H9 (cell line): Measurements from ENCODE around the gene RRAD. TPM values are rescaled to one million over a fixed set of nuclear protein-coding genes. Genes with fewer than 3 reads are reported as not detected.

Source experiments
- DNase-seq: peaks from one replicate; pipeline ENCODE4 v3.0.0-alpha.2; 2017
- H2AFZ ChIP-seq: one replicate; pipeline ENCODE4 v1.6.1; 2013; ENCODE audit warnings: mild to moderate bottlenecking, low read length, control low read depth, moderate library complexity
- H2AK5ac ChIP-seq: 2 replicates; pipeline ENCODE4 v1.6.1; 2013; ENCODE audit warnings: low read length, control low read depth, mixed read lengths; ENCODE audit not compliant: insufficient read length
- H2BK120ac ChIP-seq: one replicate; pipeline ENCODE4 v1.6.1; 2013; ENCODE audit warnings: low read depth, mild to moderate bottlenecking, low read length, control low read depth, inconsistent platforms; ENCODE audit not compliant: poor library complexity, severe bottlenecking
- H2BK12ac ChIP-seq: 2 replicates; pipeline ENCODE4 v1.6.1; 2013; ENCODE audit warnings: low read length, control low read depth, mixed read lengths, low read depth; ENCODE audit not compliant: insufficient read length
- H2BK15ac ChIP-seq: 2 replicates; pipeline ENCODE4 v1.6.1; 2013; ENCODE audit warnings: low read depth, low read length, control low read depth
- H2BK20ac ChIP-seq: one replicate; pipeline ENCODE4 v1.6.1; 2013; ENCODE audit warnings: low read depth, mild to moderate bottlenecking, low read length, control low read depth, inconsistent platforms; ENCODE audit not compliant: poor library complexity, severe bottlenecking
- H2BK5ac ChIP-seq: 2 replicates; pipeline ENCODE4 v1.6.1; 2013; ENCODE audit warnings: low read length, control low read depth, mixed read lengths; ENCODE audit not compliant: insufficient read length
- H3K14ac ChIP-seq: 2 replicates; pipeline ENCODE4 v1.6.1; 2013; ENCODE audit warnings: low read length, control low read depth; ENCODE audit not compliant: insufficient read depth
- H3K18ac ChIP-seq: 2 replicates; pipeline ENCODE4 v1.6.1; 2013; ENCODE audit warnings: low read depth, mild to moderate bottlenecking, mixed read lengths, low read length, control low read depth; ENCODE audit not compliant: insufficient read length
- H3K23ac ChIP-seq: 2 replicates; pipeline ENCODE4 v1.6.1; 2013; ENCODE audit warnings: low read length, control low read depth, mixed read lengths, low read depth; ENCODE audit not compliant: insufficient read length
- H3K23me2 ChIP-seq: 2 replicates; pipeline ENCODE4 v1.6.1; 2013; ENCODE audit warnings: low read depth, mild to moderate bottlenecking, mixed read lengths, low read length, control low read depth; ENCODE audit not compliant: insufficient read length, poor library complexity, severe bottlenecking
- H3K27ac ChIP-seq: 2 replicates; pipeline ENCODE4 v1.5.1; 2013; ENCODE audit warnings: low read length, control low read depth, mixed read lengths, low read depth; ENCODE audit not compliant: insufficient read length
- H3K27me3 ChIP-seq: 2 replicates; pipeline ENCODE4 v1.6.1; 2013; ENCODE audit warnings: low read length, control low read depth, inconsistent platforms; ENCODE audit not compliant: insufficient read depth
- H3K4ac ChIP-seq: 2 replicates; pipeline ENCODE4 v1.6.1; 2013; ENCODE audit warnings: low read depth, mild to moderate bottlenecking, control low read depth, inconsistent platforms, low read length, moderate library complexity
- H3K4me1 ChIP-seq: 2 replicates; pipeline ENCODE4 v1.6.1; 2013; ENCODE audit warnings: low read length, control low read depth, inconsistent platforms; ENCODE audit not compliant: insufficient read depth
- H3K4me2 ChIP-seq: 2 replicates; pipeline ENCODE4 v1.6.1; 2013; ENCODE audit warnings: low read length, control low read depth, mixed read lengths; ENCODE audit not compliant: insufficient read length, insufficient read depth
- H3K56ac ChIP-seq: 2 replicates; pipeline ENCODE4 v1.6.1; 2013; ENCODE audit warnings: low read depth, mild to moderate bottlenecking, mixed read lengths, low read length, control low read depth; ENCODE audit not compliant: insufficient read length
- H3K79me1 ChIP-seq: 2 replicates; pipeline ENCODE4 v1.6.1; 2013; ENCODE audit warnings: low read depth, mild to moderate bottlenecking, moderate library complexity, low read length, control low read depth, inconsistent platforms; ENCODE audit not compliant: insufficient read depth, poor library complexity, severe bottlenecking
- H3K79me2 ChIP-seq: 2 replicates; pipeline ENCODE4 v1.6.1; 2013; ENCODE audit warnings: low read length, control low read depth, inconsistent platforms; ENCODE audit not compliant: insufficient read depth
- H3K9ac ChIP-seq: 2 replicates; pipeline ENCODE4 v1.6.1; 2013; ENCODE audit warnings: low read length, control low read depth, mixed read lengths; ENCODE audit not compliant: insufficient read length; ENCODE audit errors: extremely low read depth
- H3K9me3 ChIP-seq: one replicate; pipeline ENCODE4 v1.6.1; 2013; ENCODE audit warnings: low read depth, low read length, inconsistent platforms; ENCODE audit not compliant: control insufficient read depth
- H3T11ph ChIP-seq: one replicate; pipeline ENCODE4 v1.6.1; 2013; ENCODE audit warnings: mild to moderate bottlenecking, low read length, control low read depth, inconsistent platforms
- H4K20me1 ChIP-seq: one replicate; pipeline ENCODE4 v1.6.1; 2013; ENCODE audit not compliant: control insufficient read depth, insufficient read length, insufficient read depth
- H4K5ac ChIP-seq: 2 replicates; pipeline ENCODE4 v1.6.1; 2013; ENCODE audit warnings: low read depth, mild to moderate bottlenecking, mixed read lengths, low read length, control low read depth; ENCODE audit not compliant: insufficient read length
- H4K8ac ChIP-seq: replicated peaks from 2 replicates; pipeline ENCODE4 v1.6.1; 2013; ENCODE audit warnings: low read length, control low read depth, mixed read lengths, low read depth; ENCODE audit not compliant: insufficient read length
- H4K91ac ChIP-seq: 2 replicates; pipeline ENCODE4 v1.6.1; 2013; ENCODE audit warnings: low read depth, mild to moderate bottlenecking, moderate library complexity, mixed read lengths, low read length, control low read depth; ENCODE audit not compliant: insufficient read length
- H3K27ac Mint-ChIP-seq, 3 experiments: 2 replicates in 2 of 3; 3 replicates in 1 of 3; pipeline ENCODE4 v1.8.0; 2020 to 2021; ENCODE audit warnings: mixed read lengths in 3 of 3, mild to moderate bottlenecking in 1 of 3, moderate library complexity in 1 of 3
- H3K27me3 Mint-ChIP-seq: 2 replicates; pipeline ENCODE4 v1.8.0; 2021; ENCODE audit warnings: low read depth, mild to moderate bottlenecking, moderate library complexity, mixed read lengths
- H3K36me3 Mint-ChIP-seq, 3 experiments: 2 replicates in 2 of 3; 3 replicates in 1 of 3; pipeline ENCODE4 v1.8.0; 2020 to 2021; ENCODE audit warnings: low read depth in 3 of 3, mixed read lengths in 3 of 3; ENCODE audit not compliant: insufficient read depth in 1 of 3
- H3K4me1 Mint-ChIP-seq, 2 experiments: 2 replicates each; pipeline ENCODE4 v1.8.0; 2020; ENCODE audit warnings: mixed read lengths in 2 of 2
- H3K4me3 Mint-ChIP-seq, 2 experiments: 2 replicates in 1 of 2; 3 replicates in 1 of 2; pipeline ENCODE4 v1.8.0; 2020 to 2021; ENCODE audit warnings: mild to moderate bottlenecking in 2 of 2, mixed read lengths in 2 of 2, moderate library complexity in 1 of 2
- H3K9me3 Mint-ChIP-seq, 2 experiments: 2 replicates in 1 of 2; 3 replicates in 1 of 2; pipeline ENCODE4 v1.8.0; 2020; ENCODE audit warnings: mild to moderate bottlenecking in 2 of 2, mixed read lengths in 2 of 2, moderate library complexity in 1 of 2
- CTCF ChIP-seq: fragments of 200-600 bp; sonication (generic); conservative IDR thresholded peaks from 3 replicates; pipeline ENCODE4 v1.8.0; 2021; ENCODE audit warnings: antibody characterized with exemption, mild to moderate bottlenecking
- WGBS: extraction: QIAGEN DNeasy Blood & Tissue Kit; methylation state at CpG from one replicate; pipeline ENCODE4 v1.1.7; 2013; ENCODE audit warnings: missing lambda C conversion rate, low lambda C conversion rate, mixed read lengths; ENCODE audit not compliant: insufficient read length; ENCODE audit errors: extremely low coverage; 5-methylcytosine and 5-hydroxymethylcytosine counted together
- total RNA-seq: library from RNA; stranded (reverse); gene quantifications from 2 replicates; pipeline ENCODE4 v1.2.1, GENCODE V29; 2021

RRAD gene
- total RNA-seq, 1 experiment from 2014 or later = 0.72 TPM

- Histone ChIP-seq H3K27me3 (peaks cover 15% of the 10 kb centered on the region; the same call in 1 of the 2 replicates), H3K27ac (no peak overlapping the region), H3K4me2 (no peak overlapping the region), H2BK120ac (no peak overlapping the region), H4K20me1 (no peaks in the 10 kb centered on the region), H2AFZ (no peak overlapping the region), H3K4ac (no peak overlapping the region; the same call in 1 of the 2 replicates), H3K14ac (peak overlapping the region; percentile 76; the same call in 1 of the 2 replicates), H4K5ac (no peak overlapping the region), H2BK20ac (no peak overlapping the region), H3K4me1 (no peaks in the 10 kb centered on the region), H3K9me3 (no peaks in the 10 kb centered on the region), H3K18ac (no peak overlapping the region), H2BK15ac (no peak overlapping the region), H2BK12ac (no peak overlapping the region), H3K23me2 (peaks cover 5% of the 10 kb centered on the region), H3T11ph (no peak overlapping the region), H2BK5ac (no peak overlapping the region), H3K9ac (no peak overlapping the region), H4K91ac (no peak overlapping the region), H3K79me2 (no peaks in the 10 kb centered on the region), H3K23ac (no peak overlapping the region), H3K79me1 (no peaks in the 10 kb centered on the region), H3K56ac (no peak overlapping the region), H4K8ac (no peak overlapping the region), H2AK5ac (no peak overlapping the region)
- no peaks in the 10 kb centered on the region for H3K36me3 Mint-ChIP-seq
- TF ChIP-seq CTCF = no peak
- no peak for DNase-seq
- no CpG with 5 or more reads among the region's 5 CpGs for WGBS
- peak overlapping the region in 1 of 2 experiments; percentile 85; a peak in 1 of 5 replicates for H3K4me3 Mint-ChIP-seq
- H3K27ac Mint-ChIP-seq = no peak overlapping the region
- no peaks in the 10 kb centered on the region; a peak in 1 of 5 replicates for H3K9me3 Mint-ChIP-seq
- H3K27me3 Mint-ChIP-seq = peaks cover 62% of the 10 kb centered on the region
- peaks cover 13 to 15% of the 10 kb centered on the region in 2 experiments for H3K4me1 Mint-ChIP-seq
Measured at GRCh38 chr16:66926171-66926947, 1.0 kb upstream of the RRAD start.
